ENCODE results near the gene ARHGEF33.

GRCh38 chr2:38912619-38913018 lies 22.9 kb downstream of the ARHGEF33 start:
- TF ChIP-seq CTCF (IDR thresholded peaks at IDR 0.05), result no peak
- TF ChIP-seq ZFX (IDR thresholded peaks at IDR 0.05; ENCODE audit: borderline replicate concordance), result no peak

Data from 22Rv1 (cell line).